Glomerular visceral epithelial cell (primary cell): ENCODE measurements around the gene MYORG.

Experiments used
- DNase-seq: peaks from one replicate; pipeline ENCODE4 v3.0.0-alpha.2; 2016; ENCODE audit errors: extremely low spot score

MYORG gene

GRCh38 chr9:34333836-34334235 is 42.9 kb downstream of the MYORG start:
- no peak for DNase-seq

GRCh38 chr9:34332076-34332964 is 44.4 kb downstream of the MYORG start:
- DNase-seq: peak; percentile 47

GRCh38 chr9:34331196-34331595 is 45.5 kb downstream of the MYORG start:
- no peak for DNase-seq

- DNase-seq: peak; percentile 100
These were observed 47.5 kb downstream of the MYORG start, which contains the start of the genes KIF24 and NUDT2 for GRCh38 chr9:34328987-34329832. KIF24 (minus strand) TSS chr9:34329268; CDS start chr9:34311346, 17,922 bp downstream. NUDT2 (plus strand) TSS chr9:34329569; CDS start chr9:34339040, 9,471 bp downstream.

- DNase-seq: no peak
These were observed 48.2 kb downstream of the MYORG start for GRCh38 chr9:34328500-34328986.

GRCh38 chr9:34326690-34327089 is 50.0 kb downstream of the MYORG start:
- no peak for DNase-seq

GRCh38 chr9:34322899-34323591 is 53.7 kb downstream of the MYORG start:
- no peak for DNase-seq

GRCh38 chr9:34321451-34321850 is 55.2 kb downstream of the MYORG start:
- no peak for DNase-seq

- no peak for DNase-seq
These were observed 58.4 kb downstream of the MYORG start for GRCh38 chr9:34318163-34318790.

- no peak for DNase-seq
These were observed 59.3 kb downstream of the MYORG start for GRCh38 chr9:34317436-34317835.
